Immature natural killer cell (primary cell): Measurements from ENCODE around the gene RSKR. TPM values are rescaled to one million over a fixed set of nuclear protein-coding genes. Genes with fewer than 3 reads are reported as not detected.
"Not testable (repeated sequence)": the region's sequence is repeated elsewhere in the genome, so short reads cannot be mapped to it uniquely, and the experiment has no call there.

Source experiments
- DNase-seq, 3 donors: peaks; one replicate each; pipeline ENCODE4 v3.0.0; 2022; ENCODE audit warnings: mixed read lengths in 1 of 3
- H3K27ac Mint-ChIP-seq, 6 donors: one replicate each; pipeline ENCODE4 v1.8.0; 2020; ENCODE audit warnings: mixed read lengths in 6 of 6, mild to moderate bottlenecking in 5 of 6, inconsistent platforms in 4 of 6, moderate library complexity in 3 of 6
- H3K27me3 Mint-ChIP-seq, 3 donors: one replicate each; pipeline ENCODE4 v1.8.0; 2020 to 2021; ENCODE audit warnings: low read depth in 3 of 3, mild to moderate bottlenecking in 3 of 3, mixed read lengths in 3 of 3, moderate library complexity in 3 of 3, inconsistent platforms in 1 of 3
- H3K36me3 Mint-ChIP-seq, 3 donors: one replicate each; pipeline ENCODE4 v1.8.0; 2020; ENCODE audit warnings: mixed read lengths in 3 of 3, inconsistent platforms in 2 of 3, mild to moderate bottlenecking in 2 of 3
- H3K4me1 Mint-ChIP-seq, 2 donors: one replicate each; pipeline ENCODE4 v1.8.0; 2020; ENCODE audit warnings: inconsistent platforms in 2 of 2, mild to moderate bottlenecking in 2 of 2, mixed read lengths in 2 of 2, moderate library complexity in 1 of 2
- H3K4me3 Mint-ChIP-seq, 5 donors: one replicate each; pipeline ENCODE4 v1.8.0; 2020; ENCODE audit warnings: mild to moderate bottlenecking in 5 of 5, mixed read lengths in 5 of 5, inconsistent platforms in 3 of 5, moderate library complexity in 3 of 5
- H3K9me3 Mint-ChIP-seq, 6 donors: one replicate each; pipeline ENCODE4 v1.8.0; 2020; ENCODE audit warnings: mild to moderate bottlenecking in 6 of 6, mixed read lengths in 6 of 6, inconsistent platforms in 4 of 6, moderate library complexity in 3 of 6
- polyA plus RNA-seq, 3 donors: library from polyadenylated mRNA; unstranded; fragments of 300-500 nt; fragmentation: Illumina TruSeq; gene quantifications; one replicate each; pipeline ENCODE4 v1.2.3, GENCODE V29; 2021

The RSKR gene, protein sequence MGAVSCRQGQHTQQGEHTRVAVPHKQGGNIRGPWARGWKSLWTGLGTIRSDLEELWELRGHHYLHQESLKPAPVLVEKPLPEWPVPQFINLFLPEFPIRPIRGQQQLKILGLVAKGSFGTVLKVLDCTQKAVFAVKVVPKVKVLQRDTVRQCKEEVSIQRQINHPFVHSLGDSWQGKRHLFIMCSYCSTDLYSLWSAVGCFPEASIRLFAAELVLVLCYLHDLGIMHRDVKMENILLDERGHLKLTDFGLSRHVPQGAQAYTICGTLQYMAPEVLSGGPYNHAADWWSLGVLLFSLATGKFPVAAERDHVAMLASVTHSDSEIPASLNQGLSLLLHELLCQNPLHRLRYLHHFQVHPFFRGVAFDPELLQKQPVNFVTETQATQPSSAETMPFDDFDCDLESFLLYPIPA
- under 1 TPM in 1 of 3 donors, not detected in 2; 0.73 TPM for polyA plus RNA-seq

DNA sequence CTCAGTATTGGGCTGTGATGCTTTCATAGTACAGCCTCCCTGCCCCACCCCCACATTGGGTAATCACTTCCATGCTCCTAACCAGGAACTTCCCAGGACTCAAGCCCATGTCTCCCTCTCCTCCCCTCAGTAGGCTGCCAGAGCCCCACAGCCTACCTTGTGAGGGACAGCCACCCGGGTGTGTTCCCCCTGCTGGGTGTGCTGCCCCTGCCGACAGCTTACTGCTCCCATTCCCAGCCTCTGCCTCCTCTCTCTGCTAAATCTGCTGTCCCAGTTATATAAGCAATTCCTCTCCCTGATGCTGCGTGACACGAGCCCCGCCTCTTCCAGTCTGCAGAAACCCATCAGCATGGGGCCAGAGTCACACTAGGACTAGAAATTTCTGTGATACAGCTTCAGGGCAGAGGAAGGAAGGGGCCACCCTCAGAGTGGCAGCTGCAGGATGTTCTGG is at the start of gene RSKR:
TSS of gene RSKR (minus strand) at position 255 of the 451 bp plus-strand sequence. CDS start at position 231, 24 bp downstream.
- peaks cover 22 to 46% (median 30%) of the 10 kb centered on the region in 3 donors for H3K36me3 Mint-ChIP-seq
- H3K9me3 Mint-ChIP-seq = no peaks in the 10 kb centered on the region
- H3K4me3 Mint-ChIP-seq = no peak within 1 kb of the TSS
- no peak for DNase-seq
- peak within 1 kb of the TSS in 3 of 6 donors; percentile 32 to 71 (median 48) for H3K27ac Mint-ChIP-seq
- H3K27me3 Mint-ChIP-seq = peaks cover 0 to 2% (median 0%) of the 10 kb centered on the region in 3 donors
- H3K4me1 Mint-ChIP-seq = no peaks in the 10 kb centered on the region

DNA sequence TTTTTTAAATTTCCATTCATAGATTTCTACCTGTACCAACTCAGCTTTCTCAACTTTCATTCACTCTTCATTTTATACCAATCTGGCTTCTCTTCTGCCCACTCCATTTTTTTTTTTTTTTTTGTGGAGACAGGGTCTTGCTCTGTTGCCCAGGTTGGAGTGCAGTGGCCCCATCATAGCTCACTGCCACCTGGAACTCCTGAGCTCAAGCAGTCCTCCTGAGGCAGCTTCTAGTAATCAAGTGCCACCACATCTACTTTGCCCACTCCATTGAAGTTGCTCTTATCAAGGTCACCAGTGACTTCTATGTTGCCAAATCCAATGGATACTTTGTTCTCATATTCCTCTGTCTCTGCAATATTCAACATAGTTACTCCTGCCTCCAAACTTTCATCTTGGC is 49.7 kb upstream of the RSKR start:
- DNase-seq = no peak
- peaks cover 0 to 8% (median 4%) of the 10 kb centered on the region in 3 donors for H3K36me3 Mint-ChIP-seq
- H3K27me3 Mint-ChIP-seq = peaks cover 8 to 18% (median 9%) of the 10 kb centered on the region in 3 donors
- H3K4me1 Mint-ChIP-seq = peaks cover 63 to 80% of the 10 kb centered on the region in 2 donors
- peak overlapping the region; percentile 99 to 100 (median 100) for H3K27ac Mint-ChIP-seq
- H3K4me3 Mint-ChIP-seq = peak overlapping the region; percentile 97 to 100 (median 100)
- no peaks in the 10 kb centered on the region for H3K9me3 Mint-ChIP-seq

DNA sequence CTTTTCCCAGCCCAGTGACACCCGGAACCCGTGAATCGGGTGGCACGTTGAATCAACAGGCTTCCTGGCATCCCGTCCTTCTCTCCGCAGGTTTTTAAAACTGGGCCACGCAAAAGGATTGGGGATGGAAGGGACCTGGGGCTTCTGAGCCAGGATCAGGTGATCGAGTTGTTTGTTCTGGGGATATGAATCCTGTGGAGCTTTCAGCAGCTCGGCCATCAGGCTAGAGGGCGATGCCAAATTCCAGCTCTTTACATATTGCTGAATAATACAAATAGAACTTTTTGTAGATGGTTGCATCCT is 48.5 kb upstream of the RSKR start:
- H3K36me3 Mint-ChIP-seq = peaks cover 0 to 8% (median 8%) of the 10 kb centered on the region in 3 donors
- peaks cover 60 to 74% of the 10 kb centered on the region in 2 donors for H3K4me1 Mint-ChIP-seq
- no peaks in the 10 kb centered on the region for H3K9me3 Mint-ChIP-seq
- H3K4me3 Mint-ChIP-seq = peak overlapping the region; percentile 97 to 100 (median 100)
- peaks cover 8 to 18% (median 9%) of the 10 kb centered on the region in 3 donors for H3K27me3 Mint-ChIP-seq
- peak overlapping the region; percentile 99 to 100 (median 100) for H3K27ac Mint-ChIP-seq
- no peak for DNase-seq

DNA sequence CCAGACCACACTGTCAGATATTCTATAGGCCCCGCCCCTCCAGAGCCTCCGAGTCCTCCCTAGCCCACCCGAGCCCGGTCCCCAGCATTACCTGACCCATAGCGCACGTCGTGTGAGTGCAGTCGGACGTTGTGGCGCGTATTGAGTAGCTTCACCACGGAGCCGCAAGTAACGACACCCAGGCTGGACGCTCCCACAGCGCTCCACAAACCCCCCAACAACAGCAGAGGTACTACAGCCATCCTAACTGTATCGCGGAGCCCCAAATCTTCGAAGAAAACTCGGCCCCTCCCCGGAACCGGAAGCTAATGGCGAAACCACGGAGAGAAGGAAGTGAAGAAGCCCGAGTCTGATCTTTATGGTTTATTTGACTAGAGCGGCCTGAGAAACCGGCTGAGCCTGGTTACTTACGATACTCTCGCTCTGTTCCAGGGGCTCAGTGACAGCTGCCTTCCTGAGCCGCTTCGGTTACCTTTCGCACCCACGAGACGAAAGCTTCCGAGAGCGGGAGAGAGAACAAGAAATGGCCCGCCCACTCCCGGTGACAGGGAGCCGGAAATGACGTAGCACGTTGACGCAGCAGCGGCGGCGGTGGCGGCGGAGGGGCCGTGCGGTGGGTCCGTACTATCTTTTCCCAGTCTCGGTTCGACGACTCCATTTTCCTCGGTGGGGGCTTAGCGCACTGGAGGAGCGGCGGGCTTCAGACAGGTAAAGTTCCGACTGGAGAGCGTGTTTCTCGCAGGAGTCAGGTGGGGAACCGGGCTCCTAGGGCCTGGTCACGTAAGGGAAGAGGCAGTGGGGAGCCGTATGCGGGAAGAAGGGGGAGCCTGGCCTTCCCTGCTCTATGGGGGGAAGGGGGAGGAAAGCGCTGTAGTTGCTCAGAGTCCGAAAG is 47.9 kb upstream of the RSKR start, which contains the start of the genes SDF2 and SUPT6H:
TSS of gene SDF2 (minus strand) at position 272 of the 892 bp plus-strand sequence. CDS start at position 242, 30 bp downstream.
TSS of gene SUPT6H (plus strand) at position 571 of the 892 bp plus-strand sequence. CDS start 11,197 bp downstream, outside the sequence.
- Mint-ChIP-seq H3K36me3 (peaks cover 0 to 8% (median 8%) of the 10 kb centered on the region in 3 donors), H3K27me3 (peaks cover 8 to 18% (median 9%) of the 10 kb centered on the region in 3 donors), H3K9me3 (no peaks in the 10 kb centered on the region), H3K4me1 (peaks cover 60 to 72% of the 10 kb centered on the region in 2 donors), H3K27ac (peak within 1 kb of the TSS; percentile 99 to 100 (median 100)), H3K4me3 (peak within 1 kb of the TSS; percentile 97 to 100 (median 100))
- DNase-seq = peak; percentile 95 to 96 (median 95)

DNA sequence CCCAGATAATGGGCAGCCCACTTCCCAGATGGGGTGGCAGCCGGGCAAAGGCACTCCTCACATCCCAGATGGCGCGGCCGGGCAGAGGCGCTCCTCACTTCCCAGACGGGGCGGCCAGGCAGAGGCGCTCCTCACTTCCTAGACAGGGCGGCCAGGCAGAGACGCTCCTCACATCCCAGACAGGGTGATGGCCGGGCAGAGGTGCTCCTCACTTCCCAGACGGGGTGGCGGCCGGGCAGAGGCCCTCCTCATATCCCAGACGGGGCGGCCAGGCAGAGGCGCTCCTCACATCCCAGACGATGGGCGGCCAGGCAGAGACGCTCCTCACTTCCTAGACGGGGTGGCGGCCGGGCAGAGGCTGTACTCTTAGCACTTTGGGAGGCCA is 45.5 kb upstream of the RSKR start:
- not testable (repeated sequence) for H3K36me3 Mint-ChIP-seq, H3K9me3 Mint-ChIP-seq, DNase-seq
- Mint-ChIP-seq H3K4me3 (peak overlapping the region in 1 of 5 donors; percentile 99), H3K27ac (peak overlapping the region in 1 of 6 donors; percentile 100), H3K27me3 (peaks cover 8 to 18% (median 8%) of the 10 kb centered on the region in 3 donors), H3K4me1 (peaks cover 52 to 66% of the 10 kb centered on the region in 2 donors)

DNA sequence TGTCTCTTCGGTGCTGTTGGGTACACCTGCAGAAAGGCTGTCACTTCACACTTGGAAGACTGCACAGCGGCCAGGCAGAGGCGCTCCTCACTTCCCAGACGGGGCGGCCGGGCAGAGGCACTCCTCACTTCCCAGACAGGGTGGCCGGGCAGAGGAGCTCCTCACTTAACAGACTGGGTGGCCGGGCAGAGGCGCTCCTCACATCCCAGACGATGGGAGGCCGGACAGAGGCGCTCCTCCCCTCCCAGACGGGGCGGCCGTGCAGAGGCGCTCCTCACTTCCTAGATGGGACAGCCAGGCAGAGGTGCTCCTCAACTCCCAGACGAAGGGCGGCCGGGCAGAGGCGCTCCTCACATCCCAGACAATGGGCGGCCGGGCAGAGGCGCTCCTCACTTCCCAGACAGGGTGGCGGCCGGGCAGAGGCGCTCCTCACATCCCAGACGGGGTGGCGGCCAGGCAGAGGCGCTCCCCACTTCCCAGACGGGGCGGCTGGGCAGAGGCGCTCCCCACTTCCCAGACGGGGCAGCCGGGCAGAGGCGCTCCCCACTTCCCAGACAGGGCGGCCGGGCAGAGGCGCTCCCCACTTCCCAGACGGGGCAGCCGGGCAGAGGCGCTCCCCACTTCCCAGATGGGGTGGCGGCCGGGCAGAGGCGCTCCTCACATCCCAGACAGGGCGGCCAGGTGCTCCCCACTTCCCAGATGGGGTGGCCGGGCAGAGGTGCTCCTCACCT is 44.9 kb upstream of the RSKR start:
- H3K27ac Mint-ChIP-seq, H3K4me3 Mint-ChIP-seq, DNase-seq, H3K9me3 Mint-ChIP-seq, H3K36me3 Mint-ChIP-seq: not testable (repeated sequence)
- Mint-ChIP-seq H3K27me3 (peaks cover 8 to 16% (median 8%) of the 10 kb centered on the region in 3 donors), H3K4me1 (peaks cover 47 to 61% of the 10 kb centered on the region in 2 donors)

DNA sequence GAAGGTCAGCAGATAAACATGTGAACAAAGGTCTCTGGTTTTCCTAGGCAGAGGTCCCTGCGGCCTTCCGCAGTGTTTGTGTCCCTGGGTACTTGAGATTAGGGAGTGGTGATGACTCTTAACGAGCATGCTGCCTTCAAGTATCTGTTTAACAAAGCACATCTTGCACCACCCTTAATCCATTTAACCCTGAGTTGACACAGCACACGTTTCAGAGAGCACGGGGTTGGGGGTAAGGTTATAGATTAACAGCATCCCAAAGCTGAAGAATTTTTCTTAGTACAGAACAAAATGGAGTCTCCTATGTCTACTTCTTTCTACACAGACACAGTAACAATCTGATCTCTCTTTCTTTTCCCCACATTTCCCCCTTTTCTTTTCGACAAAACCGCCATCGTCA is 44.4 kb upstream of the RSKR start:
- peaks cover 8 to 12% (median 8%) of the 10 kb centered on the region in 3 donors for H3K27me3 Mint-ChIP-seq
- H3K4me1 Mint-ChIP-seq = peaks cover 42 to 55% of the 10 kb centered on the region in 2 donors
- not testable (repeated sequence) for H3K27ac Mint-ChIP-seq, H3K36me3 Mint-ChIP-seq, H3K9me3 Mint-ChIP-seq, H3K4me3 Mint-ChIP-seq, DNase-seq

DNA sequence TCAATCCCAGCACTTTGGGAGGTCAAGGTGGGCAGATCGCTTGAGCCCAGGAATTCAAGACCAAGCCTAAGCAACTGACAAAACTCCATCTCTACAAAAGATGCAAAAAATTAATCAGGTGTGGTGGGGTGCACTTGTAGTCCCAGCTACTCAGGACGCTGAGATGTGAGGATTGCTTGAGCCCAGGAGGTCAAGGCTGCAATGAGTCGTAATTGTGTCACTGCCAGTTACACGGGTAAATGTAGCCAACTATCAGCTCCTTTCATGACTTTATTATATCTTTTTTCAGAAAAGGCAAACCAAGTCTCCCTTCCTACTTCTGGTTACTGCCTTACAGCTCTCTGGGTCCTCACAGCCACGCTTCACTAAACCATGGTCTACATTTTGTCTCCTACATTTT is 43.8 kb upstream of the RSKR start:
- no peak overlapping the region for H3K27ac Mint-ChIP-seq
- H3K9me3 Mint-ChIP-seq = no peaks in the 10 kb centered on the region
- peaks cover 6 to 8% (median 8%) of the 10 kb centered on the region in 3 donors for H3K27me3 Mint-ChIP-seq
- H3K4me1 Mint-ChIP-seq = peaks cover 38 to 54% of the 10 kb centered on the region in 2 donors
- H3K36me3 Mint-ChIP-seq = peaks cover 3 to 13% (median 12%) of the 10 kb centered on the region in 3 donors
- H3K4me3 Mint-ChIP-seq = no peak overlapping the region
- no peak for DNase-seq

DNA sequence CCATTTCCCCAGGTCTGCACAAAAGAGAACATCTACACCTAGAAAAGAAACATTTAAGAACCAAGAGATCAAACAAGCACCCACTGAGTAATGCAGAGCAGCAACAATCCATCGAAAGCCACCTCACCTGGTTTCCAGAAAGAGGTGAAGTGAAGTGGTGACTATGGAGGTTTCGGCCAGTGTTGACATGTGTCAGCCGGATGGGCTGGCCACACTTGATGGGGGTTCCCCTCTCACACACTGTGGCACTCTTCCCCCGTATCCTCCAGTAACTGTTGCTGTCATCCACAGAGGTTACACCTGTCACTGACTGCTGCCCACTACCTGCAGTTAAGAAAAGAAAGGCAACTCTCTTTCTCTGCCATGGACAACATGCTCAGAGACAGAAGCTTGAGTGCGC is 41.2 kb upstream of the RSKR start:
- H3K4me3 Mint-ChIP-seq = no peak overlapping the region
- H3K4me1 Mint-ChIP-seq = peaks cover 15 to 30% of the 10 kb centered on the region in 2 donors
- H3K36me3 Mint-ChIP-seq = peaks cover 3 to 15% (median 7%) of the 10 kb centered on the region in 3 donors
- H3K27me3 Mint-ChIP-seq = no peaks in the 10 kb centered on the region
- H3K27ac Mint-ChIP-seq = peak overlapping the region in 1 of 6 donors; percentile 60
- no peak for DNase-seq
- H3K9me3 Mint-ChIP-seq = no peaks in the 10 kb centered on the region

DNA sequence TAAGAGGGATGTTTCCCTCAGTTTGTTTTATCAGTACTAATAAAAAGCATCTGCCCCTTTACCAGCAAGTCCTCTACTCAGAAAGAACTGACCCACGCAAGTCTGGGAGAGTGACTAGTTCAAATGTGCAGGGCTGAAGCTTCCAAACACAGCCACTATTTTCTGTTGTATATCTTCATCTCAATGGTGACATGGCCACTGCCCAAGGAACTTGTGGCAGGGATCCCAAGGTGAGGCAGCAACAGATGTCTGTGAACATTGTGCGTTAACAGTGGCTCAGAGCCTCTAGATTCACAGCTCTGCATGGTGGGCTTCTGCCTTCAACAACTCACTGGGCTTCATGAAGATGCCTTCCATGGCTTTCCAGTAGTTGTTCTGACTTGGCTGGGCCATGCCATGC is 34.7 kb upstream of the RSKR start:
- Mint-ChIP-seq H3K27me3 (peaks cover 0 to 9% (median 4%) of the 10 kb centered on the region in 3 donors), H3K27ac (peak overlapping the region in 1 of 6 donors; percentile 40), H3K36me3 (peaks cover 3 to 18% (median 3%) of the 10 kb centered on the region in 3 donors), H3K4me1 (peaks cover 29 to 34% of the 10 kb centered on the region in 2 donors), H3K9me3 (no peaks in the 10 kb centered on the region), H3K4me3 (no peak overlapping the region)
- no peak for DNase-seq

DNA sequence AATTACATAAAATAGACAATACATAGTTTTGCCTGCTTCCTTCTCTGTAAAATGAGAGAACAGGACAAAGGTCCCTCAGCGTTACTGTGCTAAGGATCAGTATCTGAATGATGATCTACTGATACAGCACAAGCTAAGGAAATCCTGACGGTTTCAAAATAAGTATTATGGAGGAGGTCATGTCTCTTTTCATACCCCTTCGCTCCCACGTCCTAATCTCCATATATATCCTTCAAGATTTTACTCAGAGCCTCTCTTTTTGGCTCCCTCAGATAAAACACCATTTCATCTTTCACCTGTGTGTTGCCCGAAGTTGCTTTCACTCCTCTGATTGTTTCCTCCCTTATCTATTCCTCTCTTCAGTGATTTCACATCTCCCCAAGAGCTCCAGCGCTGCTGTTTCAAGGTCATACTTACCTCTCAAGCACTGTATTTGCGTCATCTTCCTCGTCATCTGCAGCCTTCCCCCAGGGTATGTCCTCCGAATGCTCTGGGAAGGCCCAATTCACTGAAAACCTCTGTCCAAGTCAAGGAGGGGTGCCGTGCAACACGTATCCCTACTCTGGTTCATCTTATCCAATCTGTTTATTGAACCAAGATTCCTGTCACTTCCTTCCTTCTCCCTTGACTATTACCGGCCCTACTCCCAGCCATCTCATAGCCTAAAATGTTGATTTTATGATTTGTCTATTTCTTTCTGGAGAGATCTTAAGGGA is 32.2 kb upstream of the RSKR start:
- peaks cover 39% of the 10 kb centered on the region in 2 donors for H3K4me1 Mint-ChIP-seq
- no peak for DNase-seq
- H3K4me3 Mint-ChIP-seq = peak overlapping the region; percentile 78 to 96 (median 89)

DNA sequence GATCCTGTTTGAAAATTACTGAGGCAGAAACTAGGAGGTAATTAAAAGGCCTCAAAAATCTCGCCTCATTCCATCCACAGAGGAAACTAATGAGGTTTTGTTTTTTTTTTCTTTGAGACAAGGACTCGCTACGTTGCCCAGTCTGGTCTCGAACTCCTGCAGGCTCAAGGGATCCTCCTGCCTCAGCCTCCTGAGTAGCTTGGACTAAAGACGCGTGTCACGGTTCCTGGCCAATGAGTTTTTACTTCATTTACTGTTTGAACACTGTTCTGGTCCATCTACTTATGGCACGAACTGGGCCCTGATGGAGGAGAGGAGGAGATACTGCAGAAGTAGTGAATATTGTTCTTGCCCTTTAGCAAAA is 31.6 kb upstream of the RSKR start:
- H3K9me3 Mint-ChIP-seq = no peaks in the 10 kb centered on the region
- H3K27ac Mint-ChIP-seq = peak overlapping the region; percentile 94 to 99 (median 97)
- H3K27me3 Mint-ChIP-seq = peaks cover 0 to 9% (median 4%) of the 10 kb centered on the region in 3 donors
- H3K4me3 Mint-ChIP-seq = peak overlapping the region; percentile 78 to 96 (median 89)
- peaks cover under 1 to 12% (median 3%) of the 10 kb centered on the region in 3 donors for H3K36me3 Mint-ChIP-seq
- peak in 1 of 3 donors; percentile 5 for DNase-seq
- peaks cover 39 to 41% of the 10 kb centered on the region in 2 donors for H3K4me1 Mint-ChIP-seq

More for the DNA sequence above, 32.2 kb upstream of the RSKR start:
- H3K9me3 Mint-ChIP-seq = no peaks in the 10 kb centered on the region
- peaks cover 0 to 9% (median 4%) of the 10 kb centered on the region in 3 donors for H3K27me3 Mint-ChIP-seq
- peaks cover 0 to 10% (median 3%) of the 10 kb centered on the region in 3 donors for H3K36me3 Mint-ChIP-seq
- peak overlapping the region; percentile 94 to 99 (median 97) for H3K27ac Mint-ChIP-seq
